Brain microvascular endothelial cell (primary cell): ENCODE measurements around the gene KCNMA1.

ENCODE experiments used
- DNase-seq: peaks from one replicate; pipeline ENCODE4 v3.0.0-alpha.2; 2020
- H3K27ac ChIP-seq: fragments of 250-450 bp; sonication (Bioruptor Pico); 2 replicates; pipeline ENCODE4 v1.5.1; 2020; ENCODE audit warnings: mild to moderate bottlenecking, moderate library complexity
- H3K27me3 ChIP-seq: fragments of 250-450 bp; sonication (Bioruptor Pico); replicated peaks from 2 replicates; pipeline ENCODE4 v1.5.1; 2020; ENCODE audit warnings: mild to moderate bottlenecking
- H3K36me3 ChIP-seq: fragments of 250-450 bp; sonication (Bioruptor Pico); replicated peaks from 2 replicates; pipeline ENCODE4 v1.5.1; 2020; ENCODE audit warnings: mild to moderate bottlenecking
- H3K4me3 ChIP-seq: 2 replicates; pipeline ENCODE4 v1.5.1; 2011; ENCODE audit warnings: low read depth, mild to moderate bottlenecking, control low read depth, low read length, moderate library complexity
- CTCF ChIP-seq: IDR thresholded peaks from 2 replicates; pipeline ENCODE4 v1.5.1; 2011; ENCODE audit warnings: low read depth, mild to moderate bottlenecking, moderate library complexity, low read length, control low read depth, inconsistent platforms; ENCODE audit errors: missing control alignments
- in situ Hi-C: cut with HindIII; loops from 2 replicates; pipeline ENCODE4 v1.10.0; 2017; ENCODE audit warnings: low sequenced_read_pairs, low pct_ligation_motif_present

KCNMA1 gene

GRCh38 chr10:77125231-77125630, 512.4 kb downstream of the KCNMA1 start:
- Histone ChIP-seq H3K27me3 (no peaks in the 10 kb centered on the region), H3K4me3 (no peak overlapping the region), H3K27ac (no peak overlapping the region), H3K36me3 (no peaks in the 10 kb centered on the region)
- no peak for DNase-seq
- TF ChIP-seq CTCF, result no peak
- in situ Hi-C loops, result no loop called here

- Histone ChIP-seq H3K36me3 (no peaks in the 10 kb centered on the region), H3K4me3 (no peak overlapping the region), H3K27ac (no peak overlapping the region), H3K27me3 (no peaks in the 10 kb centered on the region)
- DNase-seq, result no peak
- no peak for TF ChIP-seq CTCF
- in situ Hi-C loops, result no loop called here
Observed at GRCh38 chr10:77123330-77123729, 514.3 kb downstream of the KCNMA1 start.

DNA sequence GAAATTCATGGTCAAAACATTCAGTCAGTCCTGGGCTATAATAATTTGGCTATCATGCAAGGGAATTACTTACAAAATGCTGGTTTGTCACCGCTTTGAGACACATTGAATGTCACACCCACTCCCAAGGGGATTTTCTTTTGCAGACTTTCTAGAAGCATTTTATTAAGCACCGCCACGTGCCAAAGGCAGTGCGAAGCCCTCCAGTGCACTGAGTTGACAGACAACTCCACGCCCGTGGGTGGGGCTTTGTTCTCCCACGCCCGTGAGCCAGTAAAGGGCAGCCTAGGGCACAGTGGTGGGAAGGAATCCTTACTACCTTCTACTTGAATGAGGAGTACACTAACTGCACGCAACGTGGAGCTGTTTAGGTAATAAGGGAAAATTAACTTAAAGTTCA, 515.8 kb downstream of the KCNMA1 start:
- Histone ChIP-seq H3K4me3 (no peak overlapping the region), H3K27me3 (no peaks in the 10 kb centered on the region), H3K36me3 (no peaks in the 10 kb centered on the region), H3K27ac (no peak overlapping the region)
- no peak for DNase-seq
- in situ Hi-C loops, result no loop called here
- no peak for TF ChIP-seq CTCF

GRCh38 chr10:77120666-77121376, 516.8 kb downstream of the KCNMA1 start:
- TF ChIP-seq CTCF, result no peak
- in situ Hi-C loops, result no loop called here
- H3K27me3 ChIP-seq, result no peaks in the 10 kb centered on the region

GRCh38 chr10:77120012-77120411, 517.6 kb downstream of the KCNMA1 start:
- no peak for TF ChIP-seq CTCF
- no peak overlapping the region for H3K4me3 ChIP-seq
- no peak for DNase-seq
- H3K36me3 ChIP-seq, result no peaks in the 10 kb centered on the region
- H3K27ac ChIP-seq, result no peak overlapping the region
- no peaks in the 10 kb centered on the region for H3K27me3 ChIP-seq
- in situ Hi-C loops, result no loop called here

More at GRCh38 chr10:77120666-77121376, 516.8 kb downstream of the KCNMA1 start:
- Histone ChIP-seq H3K4me3 (no peak overlapping the region), H3K27ac (no peak overlapping the region), H3K36me3 (no peaks in the 10 kb centered on the region)
- no peak for DNase-seq
